Ovary (tissue), 9 donors: ENCODE measurements around the gene ZSCAN5C. TPM values are rescaled to one million over a fixed set of nuclear protein-coding genes. Genes with fewer than 3 reads are reported as not detected.
"Not testable (repeated sequence)": the region's sequence is repeated elsewhere in the genome, so short reads cannot be mapped to it uniquely, and the experiment has no call there.

Experiments
- DNase-seq, 5 donors: peaks; one replicate each; pipeline ENCODE4 v3.0.0-alpha.2; 2019 to 2020
- H3K27ac ChIP-seq, 2 donors: fragments of 200-600 bp; one replicate each; pipeline versions ENCODE4 v1.5.1 to v1.8.0; 2019 to 2022
- H3K27me3 ChIP-seq: fragments of 200-600 bp; one replicate; pipeline ENCODE4 v1.8.0; 2022
- H3K36me3 ChIP-seq: fragments of 200-600 bp; sonication (generic); one replicate; pipeline ENCODE4 v1.5.1; 2019
- H3K4me1 ChIP-seq: one replicate; pipeline ENCODE4 v1.8.1; 2013; ENCODE audit warnings: mild to moderate bottlenecking, moderate library complexity; ENCODE audit not compliant: insufficient read depth
- H3K4me3 ChIP-seq: fragments of 200-600 bp; sonication (generic); one replicate; pipeline ENCODE4 v1.5.1; 2017
- H3K9me3 ChIP-seq, 2 donors: fragments of 200-600 bp in 1 of 2; sonication (generic) in 1 of 2; one replicate each; pipeline versions ENCODE4 v1.5.1 to v1.8.1; 2013 to 2019; ENCODE audit warnings: mild to moderate bottlenecking in 1 of 2, moderate library complexity in 1 of 2
- EP300 ChIP-seq: sonication (generic); formaldehyde crosslinking; IDR thresholded peaks from one replicate; pipeline ENCODE4 v1.6.1; 2017; ENCODE audit warnings: antibody characterized with exemption
- POLR2A ChIP-seq: fragments of 450-650 bp; IDR thresholded peaks from one replicate; pipeline ENCODE4 v1.6.1; 2017; ENCODE audit warnings: antibody characterized with exemption, mild to moderate bottlenecking, moderate library complexity
- WGBS, 3 donors: extraction: QIAGEN DNeasy Blood & Tissue Kit in 1 of 3; methylation state at CpG; one replicate each; pipeline versions ENCODE4 v1.1.5 to v1.1.7; 2013 to 2017; 5-methylcytosine and 5-hydroxymethylcytosine counted together
- intact Hi-C, 4 donors: fragments of 100-400 bp; cut with DNase I; formaldehyde crosslinking; loops; one replicate each; pipeline versions ENCODE4 v1.11.0 to v1.15.1; 2022 to 2023
- polyA plus RNA-seq, 2 donors: library from polyadenylated mRNA; stranded (reverse); fragments of 200-250 nt in 1 of 2; fragments of 350-450 nt in 1 of 2; fragmentation: Illumina TruSeq in 1 of 2; extraction: RNeasy Lipid Tissue Mini Kit (QIAGEN cat#74804) in 1 of 2; gene quantifications; one replicate each; pipeline ENCODE4 v1.2.3, GENCODE V29; 2013 to 2014
- total RNA-seq, 7 donors: library from RNA; depleted of rRNA in 2 of 7; stranded (reverse); fragments of >200 nt in 2 of 7; fragmentation: NEBNext Ultra II Directional in 3 of 7; extraction: Animal tissue kit (Norgen Biotek cat#: 25700) in 3 of 7; gene quantifications; one replicate each; pipeline versions ENCODE4 v1.1.0 to v1.2.4, GENCODE V29; 2016 to 2023
- TF ChIP-seq, protein P1 (sequence below), 3 donors: fragments of 450-650 bp in 2 of 3; fragments of 200-600 bp in 1 of 3; IDR thresholded peaks; one replicate each; pipeline versions ENCODE4 v1.5.1 to v1.8.0; 2016 to 2022; ENCODE audit warnings: antibody characterized with exemption in 3 of 3, mild to moderate bottlenecking in 1 of 3
- donor health status: DM: no; HTN: no; CAD: no; lungs with moderate emphysema.
- donor health status: DM: no; HTN: no; CAD: no.
- donor health status: Bipolar disorder and iron deficiency.
- donor health status: DM: yes; HTN: yes; CAD: no.
- donor health status: DM: no; HTN: no; CAD: no.
- donor health status: DM: yes; HTN: yes; CAD: no.

ZSCAN5C gene
- total and polyA plus RNA-seq, 9 donors, result not detected

DNA sequence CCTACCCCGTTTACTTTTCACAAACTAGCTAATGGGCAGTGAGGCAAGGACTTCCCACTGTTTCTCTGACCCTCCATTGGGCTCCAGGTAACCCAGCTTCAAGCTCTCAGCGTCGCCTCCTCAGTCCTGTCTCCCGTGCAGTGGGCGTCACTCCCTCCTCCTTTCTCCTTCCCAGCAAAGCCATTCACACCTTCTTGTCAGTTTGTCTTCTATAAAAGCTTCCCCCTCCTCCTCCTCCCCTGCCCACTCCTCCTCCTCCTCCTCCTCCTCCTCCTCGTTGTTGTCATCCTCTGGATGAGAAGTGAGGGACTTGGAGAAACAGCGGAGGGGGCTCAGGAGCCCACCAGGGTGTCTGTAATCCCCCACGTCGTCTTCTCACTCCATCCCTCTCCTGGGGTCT is 28.0 kb upstream of the ZSCAN5C start:
- Histone ChIP-seq H3K27ac (no peak overlapping the region), H3K27me3 (no peaks in the 10 kb centered on the region), H3K4me1 (no peaks in the 10 kb centered on the region), H3K36me3 (no peaks in the 10 kb centered on the region), H3K9me3 (no peaks in the 10 kb centered on the region), H3K4me3 (no peak overlapping the region)
- DNase-seq, result no peak
- WGBS, 3 donors, result 6 to 8% (median 8%) methylated on average over 9 of the region's 9 CpGs
- intact Hi-C loops, result loop anchor here in 3 of 4 donors (5.0 to 10.0 kb wide), 2 partner anchors 97 to 99 kb away; no protein-coding TSS in a partner anchor
- TF ChIP-seq, protein P1, sequence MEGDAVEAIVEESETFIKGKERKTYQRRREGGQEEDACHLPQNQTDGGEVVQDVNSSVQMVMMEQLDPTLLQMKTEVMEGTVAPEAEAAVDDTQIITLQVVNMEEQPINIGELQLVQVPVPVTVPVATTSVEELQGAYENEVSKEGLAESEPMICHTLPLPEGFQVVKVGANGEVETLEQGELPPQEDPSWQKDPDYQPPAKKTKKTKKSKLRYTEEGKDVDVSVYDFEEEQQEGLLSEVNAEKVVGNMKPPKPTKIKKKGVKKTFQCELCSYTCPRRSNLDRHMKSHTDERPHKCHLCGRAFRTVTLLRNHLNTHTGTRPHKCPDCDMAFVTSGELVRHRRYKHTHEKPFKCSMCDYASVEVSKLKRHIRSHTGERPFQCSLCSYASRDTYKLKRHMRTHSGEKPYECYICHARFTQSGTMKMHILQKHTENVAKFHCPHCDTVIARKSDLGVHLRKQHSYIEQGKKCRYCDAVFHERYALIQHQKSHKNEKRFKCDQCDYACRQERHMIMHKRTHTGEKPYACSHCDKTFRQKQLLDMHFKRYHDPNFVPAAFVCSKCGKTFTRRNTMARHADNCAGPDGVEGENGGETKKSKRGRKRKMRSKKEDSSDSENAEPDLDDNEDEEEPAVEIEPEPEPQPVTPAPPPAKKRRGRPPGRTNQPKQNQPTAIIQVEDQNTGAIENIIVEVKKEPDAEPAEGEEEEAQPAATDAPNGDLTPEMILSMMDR (IDR thresholded peaks at IDR 0.05), result no peak
- TF ChIP-seq EP300, result no peak

GRCh38 chr19:56174550-56174949 is 27.5 kb upstream of the ZSCAN5C start:
- Histone ChIP-seq H3K36me3 (no peaks in the 10 kb centered on the region), H3K4me1 (no peaks in the 10 kb centered on the region), H3K9me3 (no peaks in the 10 kb centered on the region), H3K27ac (no peak overlapping the region), H3K4me3 (no peak overlapping the region), H3K27me3 (no peaks in the 10 kb centered on the region)
- 24 to 40% (median 26%) methylated on average over 11 of the region's 11 CpGs for WGBS, 3 donors
- no peak for DNase-seq
- intact Hi-C loops, result loop anchor here in 3 of 4 donors (5.0 to 10.0 kb wide), 2 partner anchors 97 to 100 kb away; no protein-coding TSS in a partner anchor
- TF ChIP-seq EP300 (no peak), POLR2A (no peak)
- TF ChIP-seq, protein P1 (IDR thresholded peaks at IDR 0.05), result no peak

- not testable (repeated sequence) for H3K36me3 ChIP-seq, H3K4me1 ChIP-seq, H3K27ac ChIP-seq, H3K4me3 ChIP-seq, DNase-seq, H3K27me3 ChIP-seq, H3K9me3 ChIP-seq
- WGBS, 3 donors, result 22 to 43% (median 30%) methylated on average over 14 to 15 of the region's 15 CpGs
- intact Hi-C loops, result loop anchor here in 2 of 4 donors (5.0 to 10.0 kb wide), 2 partner anchors 99 to 101 kb away; no protein-coding TSS in a partner anchor
Measured at GRCh38 chr19:56175861-56176307, 26.2 kb upstream of the ZSCAN5C start, which contains the start of gene GALP. Gene GALP (plus strand): TSS chr19:56176008. CDS start chr19:56177109, 1,101 bp downstream.

DNA sequence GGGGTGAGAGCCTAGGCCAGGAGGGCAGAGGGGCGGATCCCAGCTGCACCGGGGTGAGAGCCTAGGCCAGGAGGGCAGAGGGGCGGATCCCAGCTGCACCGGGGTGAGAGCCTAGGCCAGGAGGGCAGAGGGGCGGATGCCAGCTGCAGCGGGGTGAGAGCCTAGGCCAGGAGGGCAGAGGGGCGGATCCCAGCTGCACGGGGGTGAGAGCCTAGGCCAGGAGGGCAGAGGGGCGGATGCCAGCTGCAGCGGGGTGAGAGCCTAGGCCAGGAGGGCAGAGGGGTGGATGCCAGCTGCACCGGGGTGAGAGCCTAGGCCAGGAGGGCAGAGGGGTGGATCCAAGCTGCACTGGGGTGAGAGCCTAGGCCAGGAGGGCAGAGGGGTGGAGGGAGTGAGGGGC is 25.8 kb upstream of the ZSCAN5C start:
- not testable (repeated sequence) for H3K9me3 ChIP-seq, H3K36me3 ChIP-seq, H3K27ac ChIP-seq, DNase-seq, H3K4me1 ChIP-seq, H3K4me3 ChIP-seq, H3K27me3 ChIP-seq
- intact Hi-C loops, result loop anchor here in 2 of 4 donors (5.0 to 10.0 kb wide), 2 partner anchors 99 to 102 kb away; no protein-coding TSS in a partner anchor
- WGBS, 3 donors, result 29 to 69% (median 49%) methylated on average over 1 to 10 of the region's 11 CpGs

GRCh38 chr19:56176881-56177280 is 25.2 kb upstream of the ZSCAN5C start:
- no peaks in the 10 kb centered on the region for H3K36me3 ChIP-seq
- H3K27me3 ChIP-seq, result no peaks in the 10 kb centered on the region
- DNase-seq, result no peak
- H3K4me1 ChIP-seq, result no peaks in the 10 kb centered on the region
- H3K27ac ChIP-seq, result no peak overlapping the region
- H3K4me3 ChIP-seq, result no peak overlapping the region
- no peaks in the 10 kb centered on the region for H3K9me3 ChIP-seq
- TF ChIP-seq POLR2A (no peak), EP300 (no peak)
- TF ChIP-seq, protein P1 (IDR thresholded peaks at IDR 0.05), result no peak
- intact Hi-C loops, result loop anchor here in 2 of 4 donors (5.0 to 10.0 kb wide), 2 partner anchors 100 to 102 kb away; no protein-coding TSS in a partner anchor
- 54 to 72% (median 62%) methylated on average over 18 of the region's 18 CpGs for WGBS, 3 donors
